ENCODE results near the gene PLS1. TPM values are rescaled to one million over a fixed set of nuclear protein-coding genes. Genes with fewer than 3 reads are reported as not detected.

PLS1 gene
- total and polyA plus RNA-seq, 2 of the 8 experiments (the other 6 are each of a cell fraction or from before 2014, with no cell fraction given) = 18.7 to 44.7 TPM

DNA sequence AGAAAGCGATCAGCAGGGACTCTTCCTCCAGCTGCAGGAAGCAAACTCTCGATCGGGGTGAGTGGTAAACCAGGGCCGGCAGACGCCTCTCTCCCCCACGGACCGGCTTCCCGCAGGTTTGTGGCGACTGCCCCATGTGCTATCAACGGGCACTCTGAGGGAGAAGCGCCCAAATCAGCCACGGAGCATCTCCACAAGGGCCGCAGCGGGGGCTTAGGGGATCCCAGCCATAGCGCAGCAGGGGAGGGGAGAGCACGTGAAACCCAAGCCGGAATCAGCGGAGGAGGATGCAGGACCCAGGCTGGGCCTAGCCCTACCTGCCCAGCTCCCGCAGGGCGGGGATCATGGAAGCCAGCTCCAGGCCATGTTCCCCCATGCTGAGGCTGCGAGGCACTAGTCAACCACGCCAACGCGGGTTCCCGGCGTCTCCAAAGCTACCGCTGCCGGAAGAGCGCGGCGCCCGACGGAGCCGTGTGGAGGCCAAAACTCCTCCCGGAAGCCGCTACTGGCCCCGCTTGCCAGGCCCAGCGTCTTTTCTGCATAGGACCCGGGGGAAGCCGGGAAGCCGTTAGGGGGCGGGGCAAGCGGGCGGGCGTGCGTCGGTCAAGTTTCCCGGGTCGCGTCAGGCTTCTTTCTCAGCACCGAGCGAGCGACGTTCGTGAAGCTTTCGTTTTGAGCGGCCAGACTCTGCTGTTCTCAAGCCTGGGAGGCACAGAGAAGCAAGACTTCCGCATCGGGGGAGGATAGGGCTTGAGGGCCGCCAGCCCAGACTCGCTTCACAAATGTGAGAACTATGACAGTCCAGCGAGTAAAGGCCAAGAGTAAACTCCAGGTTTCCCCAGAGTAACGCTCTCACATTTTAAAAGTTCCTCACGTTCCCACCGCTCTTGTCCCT, 17.6 kb upstream of the PLS1 start, which contains the start of gene ATR (continued):
- TF ChIP-seq FOSL1 (IDR thresholded peaks at IDR 0.05; ENCODE audit: insufficient read depth, low read depth, low read length) (peak; percentile 97), NANOG (IDR thresholded peaks at IDR 0.05; ENCODE audit: insufficient read depth, low read depth, low read length, poor library complexity, severe bottlenecking) (peak; percentile 44), ATF2 (IDR thresholded peaks at IDR 0.05; ENCODE audit: low read length) (peak; percentile 74; the same call in 1 of the 2 replicates), SP4 (IDR thresholded peaks at IDR 0.05; ENCODE audit: low read length) (no peak), EGR1 (IDR thresholded peaks at IDR 0.05; ENCODE audit: borderline replicate concordance, low read depth, low read length) (peak; percentile 89), RBBP5 (IDR thresholded peaks at IDR 0.05; ENCODE audit: borderline replicate concordance, low read depth, low read length) (peak; percentile 95), CEBPB (IDR thresholded peaks at IDR 0.05; ENCODE audit: low read depth, low read length) (peak; percentile 45; the same call in 1 of the 2 replicates), KDM5A (IDR thresholded peaks at IDR 0.05; ENCODE audit: low read length) (no peak), TCF12 (IDR thresholded peaks at IDR 0.05; ENCODE audit: low read depth, low read length) (0 out of 2 replicates have a peak, but pooled peaks have one; percentile 64), CTBP2 (IDR thresholded peaks at IDR 0.05; ENCODE audit: borderline replicate concordance, insufficient read depth, insufficient read length, low read length) (peak; percentile 85), GTF2F1 (IDR thresholded peaks at IDR 0.05; ENCODE audit: borderline replicate concordance, low read depth, low read length) (0 out of 2 replicates have a peak, but pooled peaks have one; percentile 25), E2F6 (IDR thresholded peaks at IDR 0.05) (peak; percentile 64), HDAC2 (IDR thresholded peaks at IDR 0.05; ENCODE audit: borderline replicate concordance in 1 of 2, low read depth in 2 of 2, low read length in 2 of 2) (peak; percentile 53 to 98; a peak in 3 of 4 replicates), POLR2A (IDR thresholded peaks at IDR 0.05; ENCODE audit: control extremely low read depth in 1 of 2, low read depth in 2 of 2, low read length in 2 of 2) (peak; percentile 84 to 94), NRF1 (IDR thresholded peaks at IDR 0.05; ENCODE audit: low read depth, low read length) (peak; percentile 8; the same call in 1 of the 2 replicates), KDM1A (IDR thresholded peaks at IDR 0.05; ENCODE audit: borderline replicate concordance, low read length) (peak; percentile 45; the same call in 1 of the 2 replicates), EP300 (IDR thresholded peaks at IDR 0.05; ENCODE audit: borderline replicate concordance in 1 of 2, low read depth in 2 of 2, low read length in 2 of 2) (peak in 1 of 2 experiments; percentile 62; a peak in 1 of 3 replicates)
- TF ChIP-seq, protein P1, sequence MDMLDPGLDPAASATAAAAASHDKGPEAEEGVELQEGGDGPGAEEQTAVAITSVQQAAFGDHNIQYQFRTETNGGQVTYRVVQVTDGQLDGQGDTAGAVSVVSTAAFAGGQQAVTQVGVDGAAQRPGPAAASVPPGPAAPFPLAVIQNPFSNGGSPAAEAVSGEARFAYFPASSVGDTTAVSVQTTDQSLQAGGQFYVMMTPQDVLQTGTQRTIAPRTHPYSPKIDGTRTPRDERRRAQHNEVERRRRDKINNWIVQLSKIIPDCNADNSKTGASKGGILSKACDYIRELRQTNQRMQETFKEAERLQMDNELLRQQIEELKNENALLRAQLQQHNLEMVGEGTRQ (IDR thresholded peaks at IDR 0.05; ENCODE audit: low read length) = peak; percentile 18; the same call in 1 of the 2 replicates
